Astrocyte (in vitro differentiated cells and primary cell): ENCODE data around the gene IRF2. TPM values are rescaled to one million over a fixed set of nuclear protein-coding genes. Genes with fewer than 3 reads are reported as not detected.

Source experiments
- DNase-seq: peaks from one replicate; pipeline ENCODE4 v3.0.0-alpha.2; 2010; ENCODE audit warnings: low read depth
- FAIRE-seq: peaks from 2 replicates; lab custom pipeline; 2011; peaks lifted over from hg19 to GRCh38; lab: Jason Lieb, UNC
- H2AFZ ChIP-seq: 2 replicates; pipeline ENCODE4 v1.6.0; 2012; ENCODE audit warnings: low read depth, low read length, inconsistent platforms
- H3K27ac ChIP-seq: 2 replicates; pipeline ENCODE4 v1.5.1; 2011; ENCODE audit warnings: low read depth, low read length, inconsistent platforms
- H3K27me3 ChIP-seq: 2 replicates; pipeline ENCODE4 v1.6.0; 2011; ENCODE audit warnings: low read length, inconsistent platforms; ENCODE audit not compliant: insufficient read depth
- H3K36me3 ChIP-seq: 2 replicates; pipeline ENCODE4 v1.5.1; 2011; ENCODE audit warnings: low read length, inconsistent platforms; ENCODE audit not compliant: insufficient read depth
- H3K4me1 ChIP-seq: 2 replicates; pipeline ENCODE4 v1.5.1; 2011; ENCODE audit warnings: low read length, inconsistent platforms; ENCODE audit not compliant: insufficient read depth
- H3K4me2 ChIP-seq: 2 replicates; pipeline ENCODE4 v1.6.0; 2012; ENCODE audit warnings: low read length, inconsistent platforms
- H3K4me3 ChIP-seq: 2 replicates; pipeline ENCODE4 v1.5.1; 2011; ENCODE audit warnings: low read depth, mild to moderate bottlenecking, low read length, inconsistent platforms; ENCODE audit not compliant: insufficient read depth
- H3K79me2 ChIP-seq: 2 replicates; pipeline ENCODE4 v1.6.0; 2012; ENCODE audit warnings: mild to moderate bottlenecking, low read length, inconsistent platforms; ENCODE audit not compliant: insufficient read depth
- H3K9ac ChIP-seq: 2 replicates; pipeline ENCODE4 v1.6.0; 2012; ENCODE audit warnings: mild to moderate bottlenecking, low read length, inconsistent platforms
- H3K9me3 ChIP-seq: 2 replicates; pipeline ENCODE4 v1.5.1; 2012; ENCODE audit warnings: low read depth, mild to moderate bottlenecking, low read length, inconsistent platforms; ENCODE audit not compliant: insufficient read depth
- H4K20me1 ChIP-seq: 2 replicates; pipeline ENCODE4 v1.6.0; 2012; ENCODE audit warnings: low read length, inconsistent platforms; ENCODE audit not compliant: insufficient read depth
- H3K27ac Mint-ChIP-seq: one replicate; pipeline ENCODE4 v1.8.0; 2021; ENCODE audit warnings: mild to moderate bottlenecking, mixed read lengths; ENCODE audit not compliant: unreplicated experiment
- H3K27me3 Mint-ChIP-seq: one replicate; pipeline ENCODE4 v1.8.0; 2021; ENCODE audit warnings: low read depth, mixed read lengths; ENCODE audit not compliant: unreplicated experiment
- H3K36me3 Mint-ChIP-seq: one replicate; pipeline ENCODE4 v1.8.0; 2021; ENCODE audit warnings: low read depth, mixed read lengths; ENCODE audit not compliant: unreplicated experiment
- H3K4me1 Mint-ChIP-seq: one replicate; pipeline ENCODE4 v1.8.0; 2021; ENCODE audit warnings: low read depth, mixed read lengths; ENCODE audit not compliant: unreplicated experiment
- H3K4me3 Mint-ChIP-seq: one replicate; pipeline ENCODE4 v1.8.0; 2021; ENCODE audit warnings: mild to moderate bottlenecking, moderate library complexity, mixed read lengths; ENCODE audit not compliant: unreplicated experiment
- H3K9me3 Mint-ChIP-seq: one replicate; pipeline ENCODE4 v1.8.0; 2021; ENCODE audit warnings: mild to moderate bottlenecking, mixed read lengths; ENCODE audit not compliant: unreplicated experiment
- EZH2 ChIP-seq: IDR thresholded peaks from 2 replicates; pipeline ENCODE4 v1.6.1; 2012; ENCODE audit warnings: mild to moderate bottlenecking, low read length, inconsistent platforms; ENCODE audit not compliant: insufficient read depth
- total RNA-seq: library from RNA; stranded (reverse); gene quantifications from 2 replicates; pipeline ENCODE4 v1.2.1, GENCODE V29; 2021
- TF ChIP-seq, protein P1 (sequence below): IDR thresholded peaks from 2 replicates; pipeline ENCODE4 v1.5.1; 2011; ENCODE audit warnings: low read depth, mild to moderate bottlenecking, inconsistent platforms, low read length, moderate library complexity; ENCODE audit not compliant: insufficient read depth

The IRF2 gene
- total RNA-seq, 1 donor from 2014 or later, result 12.6 TPM

DNA sequence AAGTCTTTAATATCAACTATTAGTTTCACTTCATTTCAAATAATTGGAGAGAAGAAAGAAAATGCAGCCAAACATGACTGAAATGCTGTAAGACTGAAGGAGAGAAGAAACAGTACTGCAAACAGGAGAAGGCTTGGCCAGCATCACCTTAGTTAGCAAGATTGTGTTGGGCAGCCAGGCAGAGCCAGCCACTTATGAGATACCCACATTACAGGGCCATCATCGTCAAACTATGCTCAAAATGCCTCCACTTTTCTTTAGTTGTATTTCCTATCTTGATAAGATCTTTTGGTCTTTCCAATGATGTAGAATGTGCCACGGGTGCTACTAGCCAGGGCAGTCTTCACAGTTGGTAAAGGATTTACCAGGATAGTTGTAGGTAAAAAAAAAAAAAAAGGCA is 10.9 kb upstream of the IRF2 start:
- no peak overlapping the region for H3K4me3 ChIP-seq
- H3K9ac ChIP-seq, result no peak overlapping the region
- no peaks in the 10 kb centered on the region for H3K9me3 ChIP-seq
- H3K36me3 ChIP-seq, result no peaks in the 10 kb centered on the region
- no peak for FAIRE-seq
- Mint-ChIP-seq H3K9me3 (peaks cover 4% of the 10 kb centered on the region), H3K27me3 (peaks cover 1% of the 10 kb centered on the region), H3K4me3 (no peak overlapping the region), H3K4me1 (no peaks in the 10 kb centered on the region), H3K27ac (no peak overlapping the region), H3K36me3 (no peaks in the 10 kb centered on the region)
- H2AFZ ChIP-seq, result no peak overlapping the region
- H3K27me3 ChIP-seq, result no peaks in the 10 kb centered on the region
- no peaks in the 10 kb centered on the region for H4K20me1 ChIP-seq
- no peak overlapping the region for H3K4me2 ChIP-seq
- no peaks in the 10 kb centered on the region for H3K4me1 ChIP-seq
- H3K27ac ChIP-seq, result no peak overlapping the region
- no peaks in the 10 kb centered on the region for H3K79me2 ChIP-seq
- TF ChIP-seq EZH2, result no peak
- TF ChIP-seq, protein P1, sequence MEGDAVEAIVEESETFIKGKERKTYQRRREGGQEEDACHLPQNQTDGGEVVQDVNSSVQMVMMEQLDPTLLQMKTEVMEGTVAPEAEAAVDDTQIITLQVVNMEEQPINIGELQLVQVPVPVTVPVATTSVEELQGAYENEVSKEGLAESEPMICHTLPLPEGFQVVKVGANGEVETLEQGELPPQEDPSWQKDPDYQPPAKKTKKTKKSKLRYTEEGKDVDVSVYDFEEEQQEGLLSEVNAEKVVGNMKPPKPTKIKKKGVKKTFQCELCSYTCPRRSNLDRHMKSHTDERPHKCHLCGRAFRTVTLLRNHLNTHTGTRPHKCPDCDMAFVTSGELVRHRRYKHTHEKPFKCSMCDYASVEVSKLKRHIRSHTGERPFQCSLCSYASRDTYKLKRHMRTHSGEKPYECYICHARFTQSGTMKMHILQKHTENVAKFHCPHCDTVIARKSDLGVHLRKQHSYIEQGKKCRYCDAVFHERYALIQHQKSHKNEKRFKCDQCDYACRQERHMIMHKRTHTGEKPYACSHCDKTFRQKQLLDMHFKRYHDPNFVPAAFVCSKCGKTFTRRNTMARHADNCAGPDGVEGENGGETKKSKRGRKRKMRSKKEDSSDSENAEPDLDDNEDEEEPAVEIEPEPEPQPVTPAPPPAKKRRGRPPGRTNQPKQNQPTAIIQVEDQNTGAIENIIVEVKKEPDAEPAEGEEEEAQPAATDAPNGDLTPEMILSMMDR, result no peak
- no peak for DNase-seq

DNA sequence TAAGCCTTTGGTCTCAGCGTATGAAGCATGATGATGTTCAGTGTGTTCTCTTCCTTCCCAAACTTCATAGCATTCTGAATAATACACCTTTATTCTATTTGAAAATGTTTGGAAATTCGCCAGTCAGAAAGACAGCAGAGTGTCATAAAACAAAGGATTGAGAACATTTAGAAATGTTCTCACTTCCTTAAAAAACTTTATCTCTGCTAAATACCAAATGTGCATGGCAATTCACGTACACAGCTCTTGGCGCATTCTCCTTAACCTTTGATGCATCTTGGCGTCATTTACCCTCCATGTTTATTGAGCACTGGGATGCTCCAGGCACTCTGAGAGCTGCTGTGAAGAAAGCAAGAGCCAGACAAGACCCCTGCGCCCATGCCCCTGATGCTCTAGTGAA is 7.2 kb upstream of the IRF2 start:
- H3K27ac Mint-ChIP-seq, result no peak overlapping the region
- H3K27ac ChIP-seq, result no peak overlapping the region
- no peaks in the 10 kb centered on the region for H3K9me3 ChIP-seq
- no peak overlapping the region for H3K4me3 Mint-ChIP-seq
- no peaks in the 10 kb centered on the region for H3K36me3 ChIP-seq
- no peaks in the 10 kb centered on the region for H4K20me1 ChIP-seq
- DNase-seq (no peak), FAIRE-seq (no peak)
- no peak overlapping the region for H3K9ac ChIP-seq
- H3K4me1 Mint-ChIP-seq, result peaks cover 4% of the 10 kb centered on the region
- H3K9me3 Mint-ChIP-seq, result peaks cover 4% of the 10 kb centered on the region
- no peak overlapping the region for H3K4me2 ChIP-seq
- H3K4me1 ChIP-seq, result no peaks in the 10 kb centered on the region
- H3K27me3 Mint-ChIP-seq, result no peaks in the 10 kb centered on the region
- no peak overlapping the region for H2AFZ ChIP-seq
- no peak overlapping the region for H3K4me3 ChIP-seq
- H3K27me3 ChIP-seq, result no peaks in the 10 kb centered on the region
- H3K79me2 ChIP-seq, result peaks cover 1% of the 10 kb centered on the region
- H3K36me3 Mint-ChIP-seq, result no peaks in the 10 kb centered on the region
- TF ChIP-seq, protein P1, result no peak
- TF ChIP-seq EZH2, result no peak

DNA sequence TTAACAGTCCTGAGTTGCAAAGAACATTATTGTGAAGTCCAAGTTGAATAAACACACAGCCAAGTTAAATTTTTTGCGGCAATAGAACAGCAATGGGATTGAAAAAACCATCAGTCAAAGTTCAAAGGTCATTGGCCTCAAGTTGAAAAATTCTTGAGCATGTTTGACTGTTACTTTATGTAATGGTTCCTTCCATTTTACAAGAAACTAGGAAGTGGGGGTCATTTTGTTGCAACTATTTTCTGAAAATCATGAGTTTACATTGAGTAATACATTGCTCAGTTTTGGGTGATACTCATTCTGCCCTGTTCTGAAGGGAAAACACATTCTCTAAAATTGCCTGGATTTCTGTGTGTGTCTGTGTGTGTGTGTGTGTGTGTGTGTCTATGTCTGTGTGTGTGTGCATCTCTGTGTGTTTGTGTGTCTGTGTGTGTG is 5.2 kb upstream of the IRF2 start:
- Histone ChIP-seq H4K20me1 (no peaks in the 10 kb centered on the region), H3K36me3 (no peaks in the 10 kb centered on the region), H3K79me2 (peaks cover 11% of the 10 kb centered on the region), H3K9me3 (no peaks in the 10 kb centered on the region), H3K27ac (no peak overlapping the region), H3K4me3 (no peak overlapping the region), H3K4me1 (peaks cover 7% of the 10 kb centered on the region), H3K9ac (no peak overlapping the region), H3K27me3 (no peaks in the 10 kb centered on the region), H3K4me2 (no peak overlapping the region), H2AFZ (no peak overlapping the region)
- Mint-ChIP-seq H3K9me3 (peaks cover 4% of the 10 kb centered on the region), H3K4me3 (no peak overlapping the region), H3K36me3 (no peaks in the 10 kb centered on the region), H3K27ac (no peak overlapping the region), H3K27me3 (no peaks in the 10 kb centered on the region), H3K4me1 (peaks cover 12% of the 10 kb centered on the region)
- no peak for FAIRE-seq
- TF ChIP-seq EZH2, result no peak
- TF ChIP-seq, protein P1, result no peak
- DNase-seq, result no peak
